Stimulated activated CD4-positive, alpha-beta T cell treated with anti-CD3 and anti-CD28 coated beads, Interleukin-4, amount 100 ng/mL, for 1 hour (primary cell): ENCODE measurements around the gene ZNF22.

Experiments
- DNase-seq: peaks from one replicate; pipeline ENCODE4 v3.0.0-alpha.2; 2020

ZNF22 gene

DNA sequence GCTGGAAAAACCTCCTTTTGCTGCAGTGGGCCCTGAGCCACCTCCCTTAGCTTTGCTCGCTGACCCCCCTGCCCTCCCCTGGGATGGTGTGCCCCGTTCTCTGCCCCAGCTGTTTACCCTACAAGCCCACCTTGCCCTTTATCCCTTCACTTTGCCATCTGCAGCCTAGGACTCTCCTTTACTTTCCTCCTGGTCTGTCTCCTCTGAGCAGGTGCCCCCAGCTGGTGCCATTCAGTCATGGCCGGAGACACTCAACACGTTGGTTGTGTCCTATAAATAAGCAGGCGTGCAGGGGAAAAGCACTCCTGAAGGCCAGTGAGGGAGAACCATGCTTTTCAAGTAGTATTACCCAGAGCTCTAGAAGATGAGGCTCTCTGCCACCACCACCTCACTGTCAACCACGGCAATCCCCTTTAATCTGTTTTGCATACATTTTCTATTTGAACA lies 35.0 kb upstream of the ZNF22 start:
- no peak for DNase-seq

- DNase-seq = no peak
These were observed 34.5 kb upstream of the ZNF22 start for GRCh38 chr10:44966129-44966815.

GRCh38 chr10:44966816-44967509 lies 33.8 kb upstream of the ZNF22 start:
- DNase-seq = no peak

GRCh38 chr10:44967616-44968015 lies 33.1 kb upstream of the ZNF22 start:
- no peak for DNase-seq

DNA sequence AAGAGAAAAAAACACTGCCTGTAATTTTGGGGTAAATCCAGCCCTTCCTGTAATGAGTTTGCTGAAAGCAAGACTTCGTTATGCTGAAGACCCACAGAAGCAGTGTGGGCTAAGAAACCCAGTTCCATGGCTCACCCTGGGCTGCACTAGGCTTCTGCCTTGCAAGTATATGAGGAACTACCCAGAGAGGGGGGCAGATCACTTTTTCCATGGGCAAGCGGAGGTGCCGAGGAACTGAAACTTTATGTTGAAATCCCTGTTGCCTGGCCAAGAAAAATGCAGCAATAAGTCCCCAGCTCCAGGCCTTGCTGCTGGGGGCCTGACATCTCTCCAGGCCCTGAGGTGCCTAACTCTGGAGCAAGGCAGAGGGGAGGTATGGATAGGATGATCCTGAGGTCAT lies 32.6 kb upstream of the ZNF22 start:
- no peak for DNase-seq

DNA sequence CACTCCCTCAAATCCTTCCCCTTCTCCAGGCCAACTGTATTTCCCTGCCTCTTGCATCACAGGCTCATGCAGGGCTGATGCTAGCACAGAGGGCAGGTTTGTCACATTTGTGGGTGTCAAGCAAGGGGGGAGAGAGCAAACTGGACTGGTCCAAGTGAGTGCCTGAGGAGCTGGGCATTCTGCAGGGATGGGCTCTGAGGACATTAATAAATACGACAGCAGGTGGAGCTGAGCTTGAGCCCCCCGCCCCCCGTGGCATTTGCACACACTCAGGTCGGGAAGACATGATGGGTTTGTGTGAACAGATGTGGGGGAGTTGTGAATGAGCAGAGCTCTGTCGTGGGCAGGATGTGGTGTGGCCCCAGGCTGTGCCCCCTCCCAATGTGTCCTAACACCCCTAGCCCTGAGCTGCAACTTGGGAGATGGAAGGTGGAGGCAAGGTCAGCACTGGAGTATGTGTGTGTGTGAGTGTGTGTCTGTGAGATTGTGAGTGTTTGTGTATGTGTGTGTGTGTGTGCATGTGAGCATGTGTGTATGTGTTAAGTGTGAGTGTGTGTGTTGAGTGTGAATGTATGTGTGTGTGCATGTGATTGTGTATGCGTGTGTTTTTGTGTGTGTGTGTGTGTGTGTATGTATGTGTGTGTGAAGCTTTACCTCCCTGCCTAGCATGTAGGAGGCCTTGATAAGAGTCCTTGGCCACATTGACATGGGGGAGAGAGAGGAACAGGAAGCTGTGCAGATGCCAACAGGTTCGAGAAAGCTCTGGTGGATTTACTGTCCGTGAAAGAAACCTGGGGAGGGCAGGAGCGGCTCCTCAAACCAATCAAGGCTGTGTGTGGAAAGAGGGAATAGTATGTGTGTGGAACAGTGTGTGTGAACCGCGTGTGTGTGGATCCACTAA lies 32.0 kb upstream of the ZNF22 start:
- DNase-seq = no peak

DNA sequence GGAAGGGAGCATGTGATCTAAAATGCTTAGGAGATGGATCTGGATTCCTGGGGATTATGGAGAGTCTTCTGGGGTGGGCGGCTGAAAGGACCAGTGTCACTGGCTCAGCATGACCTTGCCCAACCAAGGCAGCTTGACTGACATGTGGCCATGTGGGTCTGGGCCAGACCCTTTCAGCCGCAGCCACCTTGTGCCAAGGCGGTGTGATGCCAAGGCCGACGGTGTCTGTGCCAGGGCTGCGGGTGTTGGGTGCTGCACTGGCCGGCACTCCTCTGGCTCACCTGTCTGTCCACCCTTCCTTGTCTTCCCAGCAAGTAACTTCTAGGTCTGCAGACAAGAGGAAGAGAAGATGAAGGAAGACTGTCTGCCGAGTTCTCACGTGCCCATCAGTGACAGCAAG lies 30.9 kb upstream of the ZNF22 start:
- DNase-seq = no peak

- DNase-seq = no peak
These were observed 29.8 kb upstream of the ZNF22 start for GRCh38 chr10:44970812-44971395.

GRCh38 chr10:44971434-44971833 lies 29.3 kb upstream of the ZNF22 start:
- no peak for DNase-seq

GRCh38 chr10:44971935-44972757 lies 28.6 kb upstream of the ZNF22 start:
- DNase-seq = no peak

DNA sequence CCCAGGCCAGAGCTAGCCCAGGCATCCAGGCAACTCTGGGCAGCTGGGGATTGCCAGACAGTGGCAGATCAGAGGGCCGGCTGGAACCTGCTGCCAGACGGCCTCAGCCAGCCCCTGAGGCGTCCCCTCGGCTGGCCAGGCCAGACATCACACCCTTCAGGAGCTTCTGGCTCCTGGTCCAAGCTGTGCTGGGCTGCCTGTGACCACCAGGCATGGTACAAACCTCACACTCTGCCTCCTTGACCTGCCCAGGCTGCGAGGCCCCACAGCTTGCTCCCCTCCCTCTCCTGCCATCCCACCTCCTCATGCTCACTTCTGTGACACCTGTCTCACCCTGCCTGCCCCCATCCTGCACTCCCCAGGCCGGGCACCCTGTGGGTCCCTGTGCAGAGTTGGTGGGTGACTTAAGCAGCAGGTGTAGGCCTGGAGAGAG lies 27.8 kb upstream of the ZNF22 start:
- no peak for DNase-seq

DNA sequence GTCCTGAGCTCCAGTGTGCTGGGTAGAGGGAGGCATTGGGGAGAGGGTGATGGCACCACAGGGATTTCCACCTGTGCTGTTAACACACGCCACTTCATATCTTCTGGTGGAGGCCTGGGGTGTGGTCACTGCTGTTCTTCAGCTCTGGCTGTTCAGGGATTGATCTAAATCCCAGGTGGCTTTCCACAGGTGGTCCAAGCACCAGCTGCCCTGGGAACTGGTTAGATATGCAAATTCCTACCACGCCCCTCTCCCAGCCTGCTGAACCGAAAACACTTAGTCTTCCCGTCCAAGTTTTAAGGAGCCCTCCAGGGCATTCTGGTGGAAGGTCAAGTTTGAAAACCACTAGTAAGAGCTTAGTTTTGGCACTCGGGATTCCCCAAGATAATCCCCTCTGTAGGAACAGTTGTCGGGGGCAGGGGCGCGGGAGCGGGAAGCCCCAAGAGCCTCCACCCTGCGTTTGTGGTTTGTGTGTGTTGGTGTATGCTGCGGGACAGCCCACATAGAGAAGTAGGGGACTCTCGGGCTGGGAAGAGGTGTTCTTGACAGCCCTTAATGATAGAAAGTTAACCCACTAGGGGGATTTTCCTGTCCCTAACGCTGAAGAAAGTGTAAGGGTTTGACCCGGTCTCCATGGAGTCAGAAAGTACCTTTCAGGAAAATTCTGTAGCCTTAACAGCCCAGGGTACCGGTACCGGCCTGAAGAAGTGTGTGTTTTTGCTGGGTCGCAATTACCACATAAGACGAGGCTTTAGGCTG lies 27.2 kb upstream of the ZNF22 start:
- DNase-seq = no peak

DNA sequence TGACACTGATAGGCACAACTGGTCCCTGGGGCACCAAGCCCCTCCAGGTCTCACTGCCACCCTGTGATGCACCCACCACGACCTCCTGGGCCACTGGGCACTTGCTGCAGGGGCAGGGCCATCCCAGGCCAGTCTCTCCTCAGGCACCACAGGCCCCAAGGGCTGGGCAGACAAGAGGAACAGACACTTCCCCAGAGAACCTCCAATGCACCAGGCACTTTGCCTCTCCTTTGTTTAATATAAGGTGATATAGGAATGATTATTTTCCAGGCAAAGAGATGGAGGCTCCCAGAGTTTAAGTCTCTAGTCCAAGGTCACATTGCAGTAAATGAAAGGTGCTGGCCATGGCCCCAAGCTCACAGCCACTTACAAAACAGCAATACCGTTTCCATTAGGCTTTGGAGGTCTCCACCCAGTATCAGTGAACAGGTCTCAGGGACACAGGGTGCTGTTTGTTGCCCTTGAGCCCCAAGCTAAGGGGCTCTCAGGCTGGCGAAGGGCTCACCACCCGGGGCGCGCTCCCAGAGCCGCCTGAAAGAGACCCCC lies 26.6 kb upstream of the ZNF22 start:
- no peak for DNase-seq

- DNase-seq = peak; percentile 65
These were observed 25.9 kb upstream of the ZNF22 start for GRCh38 chr10:44974628-44975430.

GRCh38 chr10:44975431-44976331 lies 25.0 kb upstream of the ZNF22 start:
- no peak for DNase-seq

DNA sequence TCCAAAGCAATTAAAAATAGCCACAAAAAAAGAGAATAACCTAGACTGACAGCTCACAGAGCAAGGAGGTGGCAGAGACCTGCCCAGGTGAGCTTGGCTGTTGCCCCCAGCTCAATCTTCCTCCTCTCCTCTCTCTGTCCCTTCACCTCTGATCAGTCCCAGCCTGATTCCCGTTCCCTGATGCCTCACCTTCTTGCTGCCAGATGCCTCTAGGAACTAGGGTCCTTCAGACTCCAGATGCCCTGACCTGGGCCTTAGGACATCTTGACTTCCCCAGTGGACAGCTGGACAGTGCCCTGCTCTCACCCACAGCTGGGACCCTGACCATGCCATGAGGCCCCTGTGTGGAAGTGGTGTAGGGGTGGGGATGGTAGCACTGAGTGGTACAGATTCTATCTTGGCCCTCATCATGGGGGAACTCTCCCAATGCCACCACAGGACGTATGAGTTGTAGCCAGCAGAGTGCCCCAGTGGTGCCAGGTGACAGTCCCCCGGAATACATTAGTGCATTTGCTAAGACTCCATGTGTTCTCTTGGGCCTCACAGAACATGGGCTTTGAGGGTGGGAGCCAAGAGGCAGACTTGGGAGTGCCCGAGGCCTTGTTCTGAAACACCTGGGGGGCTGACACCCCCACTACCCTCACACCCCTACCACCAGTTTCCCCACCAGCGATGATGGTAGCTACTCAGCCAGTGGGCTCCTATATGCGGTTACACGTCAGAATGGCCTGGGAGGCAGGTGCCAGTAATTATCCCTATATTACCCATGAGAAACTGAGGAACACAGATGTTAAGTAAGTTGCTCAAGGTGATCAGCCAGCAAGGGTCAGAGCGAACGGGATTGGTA lies 24.1 kb upstream of the ZNF22 start:
- no peak for DNase-seq

GRCh38 chr10:44977287-44978212 lies 23.2 kb upstream of the ZNF22 start:
- no peak for DNase-seq
